Measurements from ENCODE around the gene C11orf21.
A peak's percentile ranks its signal among the peaks of the same experiment; 100 is the strongest.

Gene C11orf21

GRCh38 chr11:2305140-2305778 is 3.5 kb upstream of the C11orf21 start:
- TF ChIP-seq CTCF (IDR thresholded peaks at IDR 0.05; ENCODE audit: borderline replicate concordance, control extremely low read depth, extremely low read depth, insufficient read depth, missing control alignments) = peak; percentile 86
- peak; percentile 88 for DNase-seq (ENCODE audit: low spot score)
- in situ Hi-C loops (cut with MboI; ENCODE audit: low sequenced_read_pairs, unreplicated experiment) = no loop called here

- DNase-seq (ENCODE audit: low spot score) = no peak
Observed at GRCh38 chr11:2304506-2305139, 2.9 kb upstream of the C11orf21 start.

GRCh38 chr11:2303627-2304505 is 2.1 kb upstream of the C11orf21 start:
- in situ Hi-C loops (cut with MboI; ENCODE audit: low sequenced_read_pairs, unreplicated experiment) = no loop called here
- DNase-seq (ENCODE audit: low spot score) = no peak
- no peak for TF ChIP-seq CTCF (IDR thresholded peaks at IDR 0.05; ENCODE audit: borderline replicate concordance, control extremely low read depth, extremely low read depth, insufficient read depth, missing control alignments)

More at GRCh38 chr11:2304506-2305139, 2.9 kb upstream of the C11orf21 start:
- no peak for TF ChIP-seq CTCF (IDR thresholded peaks at IDR 0.05; ENCODE audit: borderline replicate concordance, control extremely low read depth, extremely low read depth, insufficient read depth, missing control alignments)
- in situ Hi-C loops (cut with MboI; ENCODE audit: low sequenced_read_pairs, unreplicated experiment) = no loop called here

GRCh38 chr11:2302896-2303626 is 1.3 kb upstream of the C11orf21 start:
- DNase-seq (ENCODE audit: low spot score) = no peak
- no peak for TF ChIP-seq CTCF (IDR thresholded peaks at IDR 0.05; ENCODE audit: borderline replicate concordance, control extremely low read depth, extremely low read depth, insufficient read depth, missing control alignments)
- in situ Hi-C loops (cut with MboI; ENCODE audit: low sequenced_read_pairs, unreplicated experiment) = no loop called here

- in situ Hi-C loops (cut with MboI; ENCODE audit: low sequenced_read_pairs, unreplicated experiment) = no loop called here
- DNase-seq (ENCODE audit: low spot score) = no peak
Observed at GRCh38 chr11:2302306-2302895, 683 bp upstream of the C11orf21 start.

More at GRCh38 chr11:2302306-2302895, 683 bp upstream of the C11orf21 start:
- no peak for TF ChIP-seq CTCF (IDR thresholded peaks at IDR 0.05; ENCODE audit: borderline replicate concordance, control extremely low read depth, extremely low read depth, insufficient read depth, missing control alignments)
